ENCODE results near the gene KIR2DL3. TPM values are rescaled to one million over a fixed set of nuclear protein-coding genes. Genes with fewer than 3 reads are reported as not detected.
"Not testable (repeated sequence)": the region's sequence is repeated elsewhere in the genome, so short reads cannot be mapped to it uniquely, and the experiment has no call there.

Gene KIR2DL3
- total RNA-seq, 1 donor from 2014 or later: not detected

GRCh38 chr19:54764219-54764618 is 25.9 kb downstream of the KIR2DL3 start:
- intact Hi-C loops (cut with micrococcal nuclease); H3K36me3 Mint-ChIP-seq (ENCODE audit: low read depth); H3K27ac Mint-ChIP-seq; H3K9me3 Mint-ChIP-seq; DNase-seq; H3K27me3 Mint-ChIP-seq; H3K4me3 Mint-ChIP-seq; H3K4me1 Mint-ChIP-seq: not testable (repeated sequence)

GRCh38 chr19:54766464-54766863 is 28.2 kb downstream of the KIR2DL3 start:
- H3K27me3 Mint-ChIP-seq; DNase-seq; H3K27ac Mint-ChIP-seq; H3K36me3 Mint-ChIP-seq (ENCODE audit: low read depth); H3K4me1 Mint-ChIP-seq; H3K4me3 Mint-ChIP-seq; intact Hi-C loops (cut with micrococcal nuclease); H3K9me3 Mint-ChIP-seq: not testable (repeated sequence)

DNA sequence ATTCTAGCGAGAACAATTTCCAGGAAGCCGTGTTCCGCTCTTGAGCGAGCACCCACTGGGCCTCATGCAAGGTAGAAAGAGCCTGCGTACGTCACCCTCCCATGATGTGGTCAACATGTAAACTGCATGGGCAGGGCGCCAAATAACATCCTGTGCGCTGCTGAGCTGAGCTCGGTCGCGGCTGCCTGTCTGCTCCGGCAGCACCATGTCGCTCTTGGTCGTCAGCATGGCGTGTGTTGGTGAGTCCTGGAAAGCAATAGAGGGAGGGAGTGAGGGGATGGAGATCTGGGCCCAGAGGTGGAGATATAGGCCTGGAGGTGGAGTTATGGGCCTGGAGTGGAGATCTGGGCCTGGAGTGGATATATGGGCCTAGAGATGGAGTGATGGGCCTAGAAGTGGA is 31.3 kb downstream of the KIR2DL3 start, which contains the start of gene KIR2DL1:
TSS of gene KIR2DL1 (plus strand) at position 148 of the 400 bp plus-strand sequence. CDS start at position 206, 58 bp downstream.
- not testable (repeated sequence) for H3K9me3 Mint-ChIP-seq, H3K4me3 Mint-ChIP-seq

DNA sequence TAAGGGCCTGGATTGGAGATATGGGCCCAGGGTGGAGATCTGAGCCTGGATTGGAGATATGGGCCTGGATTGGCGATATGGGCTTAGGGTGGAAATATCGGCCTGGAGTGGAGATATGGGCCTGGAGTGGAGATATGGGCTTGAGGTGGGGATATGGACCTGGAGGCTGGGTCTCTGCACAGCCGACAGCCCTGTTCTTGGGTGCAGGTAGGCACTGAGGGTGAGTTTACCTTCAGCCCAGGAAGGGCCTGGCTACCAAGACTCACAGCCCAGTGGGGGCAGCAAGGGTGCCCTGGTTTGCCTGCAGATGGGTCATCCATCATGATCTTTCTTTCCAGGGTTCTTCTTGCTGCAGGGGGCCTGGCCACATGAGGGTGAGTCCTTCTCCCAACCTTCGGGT is 32.2 kb downstream of the KIR2DL3 start:
- H3K4me1 Mint-ChIP-seq; intact Hi-C loops (cut with micrococcal nuclease); H3K27me3 Mint-ChIP-seq; H3K9me3 Mint-ChIP-seq; H3K27ac Mint-ChIP-seq; H3K36me3 Mint-ChIP-seq (ENCODE audit: low read depth); H3K4me3 Mint-ChIP-seq; DNase-seq: not testable (repeated sequence)

More for the DNA sequence above, 31.3 kb downstream of the KIR2DL3 start, which contains the start of gene KIR2DL1:
- H3K36me3 Mint-ChIP-seq (ENCODE audit: low read depth); intact Hi-C loops (cut with micrococcal nuclease); H3K27me3 Mint-ChIP-seq; H3K27ac Mint-ChIP-seq; DNase-seq; H3K4me1 Mint-ChIP-seq: not testable (repeated sequence)

DNA sequence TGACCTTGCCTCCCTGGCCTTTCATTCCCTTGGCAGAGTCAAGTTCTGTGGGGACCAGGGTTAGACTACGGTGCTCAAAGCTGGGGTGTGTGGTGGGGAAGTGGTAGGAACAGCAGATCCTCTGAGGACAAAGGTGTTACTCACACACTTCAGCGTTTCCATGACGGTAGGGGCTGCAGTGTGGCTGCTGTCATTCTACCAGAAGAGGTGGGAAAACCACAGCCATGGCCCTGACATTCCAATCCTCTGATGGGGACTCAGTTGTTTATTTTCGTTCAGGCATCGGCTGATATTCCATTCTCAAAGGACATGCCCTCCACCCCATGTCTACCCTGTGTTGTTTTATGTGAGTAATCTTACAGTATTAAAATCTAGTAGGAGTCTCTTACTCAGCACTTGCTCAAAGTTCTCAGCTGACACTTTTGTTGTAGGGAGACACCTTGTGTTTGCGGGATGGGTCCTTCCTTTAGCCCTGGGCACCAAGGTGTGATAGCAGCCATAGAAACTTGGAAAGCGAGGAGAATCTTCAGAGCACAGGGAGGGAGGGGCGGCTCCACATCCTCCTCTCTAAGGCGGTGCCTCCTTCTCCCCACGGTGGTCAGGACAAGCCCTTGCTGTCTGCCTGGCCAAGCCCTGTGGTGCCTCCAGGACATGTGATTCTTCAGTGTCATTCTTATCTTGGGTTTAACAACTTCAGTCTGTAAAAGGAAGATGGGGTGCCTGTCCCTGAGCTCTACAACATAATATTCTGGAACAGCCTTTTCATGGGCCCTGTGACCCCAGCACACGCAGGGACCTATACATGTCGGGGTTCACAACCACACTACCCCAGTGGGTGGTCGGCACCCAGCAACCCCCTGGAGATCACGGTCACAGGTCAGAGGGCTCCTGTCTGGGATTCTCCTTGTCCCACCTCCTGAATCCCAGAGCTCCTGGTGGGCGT is 33.0 kb downstream of the KIR2DL3 start:
- H3K4me3 Mint-ChIP-seq; H3K4me1 Mint-ChIP-seq; DNase-seq; H3K27me3 Mint-ChIP-seq; intact Hi-C loops (cut with micrococcal nuclease); H3K27ac Mint-ChIP-seq; H3K9me3 Mint-ChIP-seq; H3K36me3 Mint-ChIP-seq (ENCODE audit: low read depth): not testable (repeated sequence)

DNA sequence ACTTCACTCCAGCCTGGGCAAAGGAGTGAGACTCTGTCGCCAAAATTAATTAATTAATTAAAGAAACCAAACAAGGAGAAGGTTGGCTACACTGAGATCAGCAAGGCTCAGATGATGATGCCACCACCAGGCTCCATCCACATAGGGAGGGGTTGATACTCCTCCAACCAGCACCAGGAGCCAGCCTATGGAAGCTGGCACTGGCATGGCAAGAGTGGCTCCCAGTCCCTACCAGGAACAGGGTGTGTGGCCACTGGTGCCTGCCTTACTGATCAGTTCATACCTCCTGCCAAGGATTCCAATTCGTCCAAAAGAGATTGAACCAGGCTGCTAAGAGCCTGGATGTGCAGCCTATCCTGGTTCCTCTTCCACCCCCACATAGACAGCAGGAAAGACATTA is 34.4 kb downstream of the KIR2DL3 start:
- H3K27me3 Mint-ChIP-seq; H3K27ac Mint-ChIP-seq; H3K36me3 Mint-ChIP-seq (ENCODE audit: low read depth); H3K4me1 Mint-ChIP-seq; intact Hi-C loops (cut with micrococcal nuclease); H3K9me3 Mint-ChIP-seq; DNase-seq; H3K4me3 Mint-ChIP-seq: not testable (repeated sequence)

- H3K27ac Mint-ChIP-seq; H3K27me3 Mint-ChIP-seq; H3K4me3 Mint-ChIP-seq; H3K9me3 Mint-ChIP-seq; intact Hi-C loops (cut with micrococcal nuclease); H3K4me1 Mint-ChIP-seq; H3K36me3 Mint-ChIP-seq (ENCODE audit: low read depth); DNase-seq: not testable (repeated sequence)
Observed at GRCh38 chr19:54775095-54775815, 36.9 kb downstream of the KIR2DL3 start.

GRCh38 chr19:54775830-54776229 is 37.5 kb downstream of the KIR2DL3 start:
- H3K4me3 Mint-ChIP-seq; H3K4me1 Mint-ChIP-seq; H3K9me3 Mint-ChIP-seq; H3K27me3 Mint-ChIP-seq; DNase-seq; H3K36me3 Mint-ChIP-seq (ENCODE audit: low read depth); intact Hi-C loops (cut with micrococcal nuclease); H3K27ac Mint-ChIP-seq: not testable (repeated sequence)

GRCh38 chr19:54777851-54778250 is 39.5 kb downstream of the KIR2DL3 start:
- DNase-seq; H3K4me1 Mint-ChIP-seq; H3K27me3 Mint-ChIP-seq; H3K9me3 Mint-ChIP-seq; H3K36me3 Mint-ChIP-seq (ENCODE audit: low read depth); H3K4me3 Mint-ChIP-seq; intact Hi-C loops (cut with micrococcal nuclease); H3K27ac Mint-ChIP-seq: not testable (repeated sequence)

DNA sequence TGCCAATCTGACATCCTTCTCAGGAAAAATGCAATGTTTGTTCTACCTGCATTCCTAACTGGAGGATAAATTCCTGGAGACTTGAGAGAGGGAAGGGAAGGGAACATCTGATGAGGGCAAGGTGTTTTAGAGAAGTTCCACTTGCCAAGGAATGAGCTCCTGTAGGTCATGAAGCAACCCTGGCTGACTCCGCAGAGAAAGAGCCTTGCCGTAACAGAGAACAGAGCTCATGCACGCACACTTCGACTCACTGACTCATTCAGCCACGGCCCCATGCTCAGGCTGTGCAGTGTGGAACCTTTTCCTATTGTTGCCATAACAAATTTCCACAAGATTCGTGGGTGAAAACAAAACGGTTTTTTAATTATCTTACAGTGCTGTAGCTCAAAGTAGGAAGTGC is 40.6 kb downstream of the KIR2DL3 start:
- H3K9me3 Mint-ChIP-seq; DNase-seq; H3K4me1 Mint-ChIP-seq; H3K36me3 Mint-ChIP-seq (ENCODE audit: low read depth); H3K4me3 Mint-ChIP-seq; H3K27me3 Mint-ChIP-seq; H3K27ac Mint-ChIP-seq; intact Hi-C loops (cut with micrococcal nuclease): not testable (repeated sequence)

DNA sequence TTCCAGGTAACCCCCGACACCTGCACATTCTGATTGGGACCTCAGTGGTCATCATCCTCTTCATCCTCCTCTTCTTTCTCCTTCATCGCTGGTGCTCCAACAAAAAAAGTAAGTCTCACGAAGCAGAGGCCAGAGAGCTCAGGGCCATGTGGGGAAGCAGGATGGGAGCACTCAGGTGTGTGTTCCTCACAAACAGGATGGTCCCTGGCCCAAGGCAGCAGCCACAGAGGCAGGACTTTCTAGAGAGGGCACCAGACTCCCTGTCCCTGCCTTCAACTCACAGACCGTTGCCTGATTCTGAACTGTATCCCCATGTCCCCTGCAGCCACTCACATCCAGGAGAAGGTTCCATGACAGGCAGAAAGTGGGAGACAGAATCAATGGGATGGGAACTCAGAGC is 44.6 kb downstream of the KIR2DL3 start:
- DNase-seq; H3K4me3 Mint-ChIP-seq; H3K36me3 Mint-ChIP-seq (ENCODE audit: low read depth); H3K9me3 Mint-ChIP-seq; intact Hi-C loops (cut with micrococcal nuclease); H3K4me1 Mint-ChIP-seq; H3K27ac Mint-ChIP-seq; H3K27me3 Mint-ChIP-seq: not testable (repeated sequence)

DNA sequence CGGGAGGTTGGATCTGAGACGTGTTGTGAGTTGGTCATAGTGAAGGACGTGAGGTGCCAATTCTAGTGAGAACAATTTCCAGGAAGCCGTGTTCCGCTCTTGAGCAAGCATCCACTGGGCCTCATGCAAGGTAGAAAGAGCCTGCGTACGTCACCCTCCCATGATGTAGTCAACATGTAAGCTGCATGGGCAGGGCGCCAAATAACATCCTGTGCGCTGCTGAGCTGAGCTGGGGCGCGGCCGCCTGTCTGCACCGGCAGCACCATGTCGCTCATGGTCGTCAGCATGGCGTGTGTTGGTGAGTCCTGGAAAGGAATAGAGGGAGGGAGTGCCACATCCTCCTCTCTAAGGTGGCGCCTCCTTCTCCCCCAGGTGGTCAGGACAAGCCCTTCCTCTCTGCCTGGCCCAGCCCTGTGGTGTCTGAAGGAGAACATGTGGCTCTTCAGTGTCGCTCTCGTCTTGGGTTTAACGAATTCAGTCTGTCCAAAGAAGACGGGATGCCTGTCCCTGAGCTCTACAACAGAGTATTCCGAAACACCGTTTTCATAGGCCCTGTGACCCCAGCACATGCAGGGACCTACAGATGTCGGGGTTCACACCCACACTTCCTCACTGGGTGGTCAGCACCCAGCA is 47.9 kb downstream of the KIR2DL3 start:
- H3K36me3 Mint-ChIP-seq (ENCODE audit: low read depth); H3K4me3 Mint-ChIP-seq; H3K27ac Mint-ChIP-seq; H3K9me3 Mint-ChIP-seq; intact Hi-C loops (cut with micrococcal nuclease); H3K27me3 Mint-ChIP-seq; DNase-seq; H3K4me1 Mint-ChIP-seq: not testable (repeated sequence)

DNA sequence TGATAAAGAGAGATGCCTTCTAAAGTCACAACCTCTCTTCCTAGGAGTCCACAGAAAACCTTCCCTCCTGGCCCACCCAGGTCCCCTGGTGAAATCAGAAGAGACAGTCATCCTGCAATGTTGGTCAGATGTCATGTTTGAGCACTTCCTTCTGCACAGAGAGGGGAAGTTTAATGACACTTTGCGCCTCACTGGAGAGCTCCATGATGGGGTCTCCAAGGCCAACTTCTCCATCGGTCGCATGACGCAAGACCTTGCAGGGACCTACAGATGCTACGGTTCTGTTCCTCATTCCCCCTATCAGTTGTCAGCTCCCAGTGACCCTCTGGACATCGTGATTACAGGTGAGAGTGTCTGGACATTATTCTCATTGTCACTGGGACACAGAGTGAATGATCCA is 49.8 kb downstream of the KIR2DL3 start:
- H3K4me3 Mint-ChIP-seq; H3K27me3 Mint-ChIP-seq; H3K4me1 Mint-ChIP-seq; H3K9me3 Mint-ChIP-seq; H3K27ac Mint-ChIP-seq; intact Hi-C loops (cut with micrococcal nuclease); DNase-seq; H3K36me3 Mint-ChIP-seq (ENCODE audit: low read depth): not testable (repeated sequence)

- DNase-seq: no peak
- peaks cover 8% of the 10 kb centered on the region for H3K27me3 Mint-ChIP-seq
- no peak overlapping the region for H3K27ac Mint-ChIP-seq
- peaks cover 10% of the 10 kb centered on the region for H3K4me1 Mint-ChIP-seq
- intact Hi-C loops (cut with micrococcal nuclease): no loop called here
- no peaks in the 10 kb centered on the region for H3K9me3 Mint-ChIP-seq
- no peaks in the 10 kb centered on the region for H3K36me3 Mint-ChIP-seq (ENCODE audit: low read depth)
- H3K4me3 Mint-ChIP-seq: no peak overlapping the region
Observed at GRCh38 chr19:54790711-54791110, 52.4 kb downstream of the KIR2DL3 start.

Data from activated CD4-positive, alpha-beta T cell treated with anti-CD3 and anti-CD28 coated beads, Interleukin-2, amount 10 ng/mL, durations not matched to agents 24 days and 14 days (primary cell).